ENCODE results near the gene CSNK1D.

CSNK1D gene

DNA sequence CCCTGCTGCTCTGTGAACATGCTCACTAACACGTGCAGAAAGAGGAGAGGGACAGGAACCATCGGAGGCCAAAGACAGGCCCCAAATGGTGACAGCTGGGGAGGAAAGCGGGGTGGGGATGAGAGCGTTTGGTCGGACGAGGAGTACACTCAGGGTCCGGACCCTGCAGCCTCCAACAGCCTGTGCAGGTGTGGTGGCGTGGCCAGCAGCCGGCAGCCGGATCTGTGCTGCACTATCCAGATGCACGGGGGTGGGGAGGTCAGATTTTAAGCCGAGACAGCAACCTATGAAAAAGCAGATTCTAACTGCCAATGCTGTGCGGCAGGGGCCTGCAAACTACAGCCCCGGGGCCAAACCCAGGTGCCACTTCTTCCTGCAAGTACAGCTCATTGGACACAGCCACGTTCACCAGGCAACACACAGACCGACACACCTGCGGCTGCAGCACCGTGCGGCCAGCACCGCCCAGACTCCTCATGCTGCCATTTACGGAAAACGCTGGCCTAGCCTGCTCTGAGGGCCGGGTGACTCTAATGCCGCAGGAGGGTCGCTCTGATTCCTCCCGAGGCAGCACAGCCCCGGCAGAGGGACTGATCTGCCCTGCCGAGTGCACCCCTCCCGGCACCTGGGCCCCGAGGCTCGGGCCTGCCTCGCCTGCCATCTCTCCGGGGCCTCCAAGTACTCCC, 23.5 kb downstream of the CSNK1D start:
- DNase-seq (ENCODE audit: low read depth) = no peak

DNA sequence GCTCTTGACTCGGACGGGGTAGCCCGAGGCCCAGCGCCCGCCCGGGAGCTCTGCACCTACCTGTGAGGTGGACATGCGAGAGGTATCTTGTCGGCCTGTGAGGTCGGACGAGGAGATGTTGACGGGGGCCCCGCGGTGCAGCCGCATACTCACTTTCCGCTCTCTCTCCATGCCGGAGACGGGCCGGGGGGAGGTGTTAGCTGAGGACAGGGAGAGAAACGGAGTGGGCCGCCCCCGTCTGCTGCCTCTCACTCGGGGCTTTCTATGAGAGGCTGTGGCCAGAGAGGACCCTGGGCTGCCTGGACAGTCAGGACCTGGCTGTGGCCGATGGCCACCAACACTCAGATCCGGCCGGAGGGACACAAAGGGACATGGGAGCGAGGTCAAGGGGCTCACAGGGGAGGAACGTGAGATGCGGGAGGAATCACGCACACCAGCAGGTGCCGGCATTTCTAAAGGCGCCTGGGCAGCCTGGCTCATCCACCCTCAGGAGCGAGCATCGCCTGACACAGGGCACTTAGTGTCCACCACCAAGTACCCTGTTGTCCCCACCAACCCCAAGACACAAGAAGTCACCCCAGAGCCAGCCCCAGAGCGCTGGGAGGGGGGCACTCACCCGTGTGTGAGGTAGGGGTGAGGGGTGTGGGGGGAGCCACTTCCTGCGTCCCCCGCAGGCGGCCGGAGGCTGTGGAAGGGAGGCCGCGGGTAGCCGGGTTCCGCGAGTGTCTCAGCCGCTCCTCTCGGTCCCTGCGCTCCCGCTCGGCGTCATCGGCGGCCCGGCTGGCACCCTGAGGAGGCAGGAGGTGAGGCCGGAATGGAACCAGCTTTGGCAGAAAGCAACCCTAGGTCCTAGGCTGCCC, 24.5 kb downstream of the CSNK1D start:
- DNase-seq (ENCODE audit: low read depth) = no peak

DNA sequence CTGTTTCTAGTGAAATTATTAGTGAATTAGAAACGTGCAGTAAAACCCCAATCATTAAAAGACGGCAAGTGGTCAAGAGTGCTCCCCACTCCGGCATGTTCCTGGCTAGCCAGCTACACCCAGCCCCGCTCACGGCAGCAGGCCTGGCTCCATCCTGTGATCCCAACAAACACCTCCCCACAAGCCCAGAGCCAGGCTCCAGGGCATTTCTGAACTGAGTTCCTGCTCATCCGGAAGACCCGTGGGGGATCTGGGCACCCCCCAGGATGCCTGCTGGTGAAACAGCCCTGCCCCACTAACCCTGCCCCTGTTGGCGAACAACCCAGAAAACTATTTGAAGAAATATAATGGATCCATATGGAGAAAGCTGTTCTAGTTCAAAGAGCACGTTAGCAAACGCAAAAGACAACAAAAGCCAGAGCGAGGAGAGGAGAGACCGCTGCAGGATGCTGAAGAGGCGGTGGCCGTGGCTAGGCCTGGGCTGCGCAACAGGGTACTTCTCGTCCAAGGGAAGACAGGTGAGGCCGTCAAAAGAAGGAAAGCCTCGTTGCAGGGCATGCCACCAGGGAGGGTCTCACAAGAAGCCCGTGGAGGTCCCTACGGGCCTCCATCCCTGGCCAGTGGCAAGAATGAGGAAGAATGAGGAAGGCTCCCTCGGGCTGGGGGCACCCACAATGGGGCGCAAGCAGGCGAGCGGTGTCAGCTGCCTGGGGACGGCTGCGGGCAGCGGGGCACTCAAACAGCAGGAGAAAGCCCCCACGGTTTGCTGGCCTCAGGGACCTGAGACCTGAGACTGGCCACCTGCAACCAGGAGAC, 25.4 kb downstream of the CSNK1D start:
- DNase-seq (ENCODE audit: low read depth) = no peak

DNA sequence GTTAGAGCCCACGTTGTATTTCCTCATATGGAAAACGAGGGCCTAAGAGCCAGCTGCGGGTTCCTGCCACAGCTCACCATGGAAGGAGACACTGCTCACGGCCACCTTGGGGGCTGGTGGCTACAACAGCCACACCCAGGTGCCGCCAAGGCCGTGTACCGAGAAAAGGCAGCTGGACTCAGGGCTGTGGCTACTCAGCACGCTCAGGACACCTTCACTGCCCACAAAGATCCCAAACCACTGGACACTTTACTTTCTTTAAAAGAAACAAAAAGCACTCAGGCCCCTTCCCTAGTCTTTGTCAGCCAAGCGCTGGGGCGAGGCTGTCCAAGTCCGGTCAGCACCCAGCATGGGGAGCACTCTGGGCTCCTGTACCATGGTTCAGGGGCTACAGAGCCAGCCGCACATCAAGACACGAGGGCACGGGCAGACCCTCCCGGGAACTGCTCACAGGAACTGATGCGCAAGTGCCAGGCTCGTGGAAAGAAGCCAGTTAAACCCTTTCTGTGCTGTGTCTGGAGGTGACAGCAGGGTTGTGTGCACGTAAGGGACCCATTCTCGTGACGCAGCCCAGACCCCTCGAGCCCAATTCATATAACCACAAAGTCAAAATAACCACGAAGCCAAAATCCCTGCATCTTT, 26.2 kb downstream of the CSNK1D start:
- DNase-seq (ENCODE audit: low read depth) = no peak

DNA sequence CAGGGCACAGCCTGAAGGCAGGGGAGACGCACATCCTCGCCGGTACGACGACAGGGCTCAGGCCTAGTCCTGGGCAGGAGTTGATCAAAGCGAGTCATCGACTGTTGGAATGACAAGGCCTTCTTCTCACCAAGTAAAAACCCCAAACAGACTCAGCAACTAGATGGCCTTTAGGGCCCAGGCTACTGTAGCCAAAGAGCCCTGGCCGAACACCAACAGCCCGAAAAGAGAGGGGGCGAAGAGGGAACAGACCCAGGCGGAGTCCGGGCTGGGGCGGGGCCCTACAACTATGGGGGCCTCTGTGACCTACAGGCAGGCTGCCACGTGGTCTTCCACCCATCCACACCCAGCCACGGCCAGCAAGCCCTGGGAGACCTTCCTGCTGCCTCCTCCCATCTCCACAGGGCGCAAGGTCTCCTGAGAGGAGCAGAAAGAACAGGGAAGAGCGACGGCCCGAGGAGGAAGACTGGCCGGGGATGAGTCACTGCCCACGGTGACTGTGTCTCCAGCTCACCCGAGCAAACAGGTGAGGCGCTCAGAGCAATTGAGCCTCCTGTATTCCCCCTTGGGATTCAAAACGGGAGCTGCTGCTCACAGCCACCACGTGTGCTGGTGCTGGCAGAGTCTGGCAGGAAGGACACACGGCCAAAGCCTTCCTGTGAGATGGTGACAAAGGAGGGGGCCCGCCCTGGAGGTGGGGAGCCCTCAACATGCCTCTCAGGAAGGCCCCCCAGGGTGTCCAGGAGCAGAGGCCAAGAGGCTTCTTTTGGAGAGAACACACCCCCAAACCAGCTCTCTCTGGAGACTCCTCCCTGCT, 26.9 kb downstream of the CSNK1D start:
- DNase-seq (ENCODE audit: low read depth) = no peak

DNA sequence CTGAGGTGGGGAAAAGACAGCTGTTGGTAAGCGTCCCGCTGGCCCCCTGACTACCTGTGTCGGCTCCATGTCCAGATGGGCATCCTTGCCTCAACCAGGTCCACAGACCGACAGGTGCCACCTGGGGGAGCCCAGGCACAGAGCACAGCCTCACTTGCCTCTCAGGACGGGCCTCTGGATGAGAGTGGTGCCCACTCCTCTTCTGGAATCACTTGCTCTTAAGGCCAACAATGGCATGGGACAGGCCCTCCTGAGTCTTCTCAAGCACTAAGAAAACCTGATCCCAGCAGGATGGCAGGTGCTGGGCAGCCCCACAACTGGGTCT, 27.5 kb downstream of the CSNK1D start:
- DNase-seq (ENCODE audit: low read depth) = no peak

DNA sequence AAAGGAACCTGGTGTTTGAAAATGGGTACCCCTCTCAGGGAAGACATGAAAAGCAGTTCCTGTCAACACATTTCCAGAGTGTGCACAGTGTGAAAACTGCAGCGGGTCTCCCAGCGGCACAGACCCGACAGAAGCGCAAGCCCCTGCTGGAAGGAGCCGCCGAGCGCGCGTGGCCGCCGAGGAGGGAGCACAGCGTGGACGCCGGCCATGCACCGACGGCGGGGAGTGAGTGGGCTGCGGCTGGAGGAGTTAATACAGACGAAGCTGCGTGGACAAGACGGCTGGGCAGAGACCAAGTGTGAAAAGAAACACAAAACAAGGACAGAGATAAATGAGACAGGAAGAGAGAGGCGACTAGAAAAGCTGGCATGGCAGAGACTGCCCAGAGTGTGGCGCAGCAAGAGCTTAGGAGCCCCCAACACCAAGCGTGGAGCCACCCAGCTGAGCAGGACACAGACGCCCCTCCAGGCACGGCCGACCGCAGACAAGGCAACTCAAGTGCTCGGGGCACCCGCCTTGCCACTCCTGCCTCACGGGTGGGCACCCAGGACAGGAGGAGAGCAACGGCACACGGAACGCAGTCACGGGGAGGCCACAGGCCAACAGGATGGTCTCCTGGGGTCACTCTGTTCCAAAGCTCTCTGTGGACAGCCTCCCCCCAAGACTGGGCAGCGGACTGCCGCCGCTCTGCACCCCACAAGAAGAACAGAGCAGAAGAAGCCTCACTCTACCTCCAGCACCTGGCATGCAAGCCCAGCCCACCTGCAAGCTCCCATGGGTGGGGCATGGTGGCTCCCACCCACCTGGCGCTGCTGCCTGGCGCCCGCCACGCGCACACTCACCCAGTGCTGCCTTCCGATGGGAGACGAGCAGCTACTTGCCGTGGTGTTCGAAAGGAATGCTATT, 28.1 kb downstream of the CSNK1D start:
- no peak for DNase-seq (ENCODE audit: low read depth)

DNA sequence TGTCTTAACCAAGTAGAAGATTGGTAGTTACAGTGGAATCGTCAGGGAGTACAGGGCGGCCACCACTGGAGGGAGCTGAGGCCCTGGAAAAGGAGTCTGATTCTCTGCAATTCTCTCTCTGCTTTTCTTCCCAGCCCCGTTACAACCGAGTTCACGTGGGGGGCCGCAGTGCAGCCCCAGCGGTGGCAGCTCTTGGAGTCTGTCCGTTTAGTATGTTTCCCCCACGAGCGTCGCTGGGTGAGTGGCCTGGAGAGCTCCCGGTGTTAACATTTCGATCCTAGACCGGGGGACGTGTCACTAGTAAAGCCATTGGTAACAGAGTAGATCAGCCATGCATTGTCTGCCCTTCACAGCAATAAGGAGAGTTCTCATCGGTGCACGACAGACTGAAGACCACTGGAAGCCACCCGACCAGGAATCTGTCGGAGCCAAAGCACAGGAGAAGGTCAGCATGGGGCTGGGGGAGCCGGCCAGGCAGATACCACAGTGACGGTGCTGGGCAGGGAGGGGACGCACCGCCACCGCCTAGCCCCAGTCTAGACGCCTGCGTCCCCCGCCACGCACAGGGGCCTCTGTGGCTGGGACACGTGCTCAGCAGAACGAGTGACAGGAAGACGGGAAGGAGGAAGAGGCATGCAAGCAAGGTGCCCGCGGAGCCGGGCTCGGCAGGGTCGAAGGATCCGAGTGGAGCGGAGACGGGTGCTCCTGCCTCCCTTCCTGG, 28.9 kb downstream of the CSNK1D start:
- no peak for DNase-seq (ENCODE audit: low read depth)

DNA sequence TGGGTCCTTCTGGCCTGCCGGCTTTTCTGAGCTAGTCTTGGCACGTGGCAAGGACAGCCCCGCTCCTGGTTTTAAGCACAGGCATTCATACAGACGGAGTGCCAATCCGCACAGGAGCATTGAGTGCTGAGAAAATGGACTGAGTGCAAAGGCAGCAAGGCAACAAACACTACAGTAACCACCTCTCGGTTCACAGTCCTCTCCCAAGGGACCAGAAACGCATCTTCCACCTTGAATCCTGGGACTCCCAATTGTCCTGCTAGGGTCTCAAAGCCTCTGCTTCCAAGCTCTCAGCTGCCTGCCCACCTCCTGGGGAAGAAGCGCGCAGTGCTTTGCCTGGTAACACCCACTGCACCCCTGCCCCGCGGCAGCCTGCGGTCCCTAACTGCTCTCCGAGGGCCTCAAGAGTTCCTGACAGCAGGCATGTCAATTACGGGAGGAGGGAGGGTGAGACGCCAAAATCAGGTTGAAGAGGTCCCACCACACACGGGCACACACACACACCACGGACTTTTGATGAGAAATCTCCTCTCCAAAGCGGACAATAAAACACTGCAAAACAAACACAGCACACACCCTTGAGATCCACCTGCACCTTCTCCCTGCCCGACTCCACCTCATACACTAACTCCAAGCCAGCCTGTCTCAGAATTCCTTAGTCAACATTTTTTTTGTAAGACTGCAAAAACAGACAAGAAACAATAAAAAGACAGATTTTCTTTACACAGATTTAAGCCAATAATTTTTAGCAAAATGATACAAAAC, 29.7 kb downstream of the CSNK1D start:
- no peak for DNase-seq (ENCODE audit: low read depth)

DNA sequence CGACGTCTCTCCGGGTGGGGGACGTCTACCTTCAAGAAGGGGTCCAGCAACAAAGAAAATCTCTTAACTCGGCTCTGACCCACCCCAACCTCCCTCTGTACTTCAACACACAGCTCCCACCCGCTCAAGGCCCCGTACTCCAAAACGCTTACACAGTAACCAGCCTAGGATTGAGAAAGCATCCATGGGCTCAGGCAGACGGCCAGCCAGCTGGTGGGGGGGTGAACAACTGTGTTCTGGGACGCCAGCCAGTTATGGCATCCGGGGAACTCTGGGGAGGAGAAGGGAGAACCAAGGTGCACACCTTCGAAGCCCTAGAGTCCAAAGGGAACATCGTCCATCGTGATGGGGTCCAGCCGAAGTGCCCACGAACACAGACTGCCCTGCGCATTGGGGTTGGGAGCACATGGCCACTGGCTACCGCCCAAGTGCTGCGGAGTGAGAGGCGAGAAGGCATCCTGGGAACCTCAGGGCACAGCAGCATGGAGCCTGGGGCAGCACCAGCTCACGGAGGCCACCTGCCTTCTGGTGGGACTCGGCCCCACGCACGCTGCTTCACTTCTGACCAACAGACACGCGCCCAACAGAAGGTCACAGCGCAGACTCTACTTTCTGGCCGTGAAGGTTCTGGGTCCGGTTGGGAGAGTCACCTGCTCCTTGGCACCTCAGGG, 30.4 kb downstream of the CSNK1D start:
- no peak for DNase-seq (ENCODE audit: low read depth)

DNA sequence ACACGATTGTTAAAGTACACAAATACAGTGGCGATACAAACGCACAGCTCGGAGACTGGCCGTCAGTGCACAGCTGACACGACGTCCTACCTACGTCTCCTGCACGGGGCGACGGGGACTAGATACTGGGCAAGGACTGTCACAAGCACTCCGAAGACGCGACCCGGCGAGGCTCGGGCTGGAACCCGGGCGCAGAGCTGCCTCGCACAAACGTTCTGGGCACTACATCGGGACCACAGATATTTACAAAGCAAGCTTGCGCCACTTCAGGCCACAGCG, 30.9 kb downstream of the CSNK1D start:
- no peak for DNase-seq (ENCODE audit: low read depth)

DNA sequence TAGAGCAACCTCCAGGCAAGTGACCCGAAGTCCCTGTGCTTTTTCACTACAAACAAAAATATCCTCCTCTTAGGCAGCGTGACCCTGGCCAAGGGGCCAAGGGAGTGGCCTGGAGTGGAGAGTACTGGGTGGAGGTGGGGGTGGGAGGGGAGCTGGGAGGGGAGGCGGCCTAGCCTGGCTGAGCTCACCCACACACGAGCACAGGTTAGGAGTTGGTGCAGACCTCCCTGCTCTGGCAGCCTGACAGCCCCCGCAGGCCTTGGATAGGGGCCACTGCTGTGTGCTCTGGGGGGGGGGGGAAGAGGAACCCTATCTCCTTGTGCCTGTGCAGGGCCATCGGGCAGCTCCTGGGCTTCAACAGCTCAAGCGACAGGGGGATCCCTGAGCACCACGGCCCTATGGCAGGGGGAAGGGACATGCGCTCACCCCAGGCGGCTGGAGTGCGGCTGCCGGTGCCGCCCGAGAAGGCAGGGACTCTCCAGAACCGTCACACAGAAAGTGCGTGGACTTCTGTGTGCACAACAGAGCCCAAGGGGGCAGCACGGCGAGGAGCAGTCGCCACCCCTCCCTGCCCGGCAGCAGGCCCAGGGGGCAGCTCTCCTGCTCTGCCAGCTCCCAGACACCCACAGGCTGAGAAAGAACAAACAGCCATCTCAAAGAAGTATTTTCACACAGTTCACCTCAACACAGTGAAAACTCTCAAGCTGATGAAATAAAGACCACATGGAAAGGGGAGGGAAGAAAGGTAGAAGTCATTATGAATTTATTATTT, 31.4 kb downstream of the CSNK1D start:
- DNase-seq (ENCODE audit: low read depth) = no peak

DNA sequence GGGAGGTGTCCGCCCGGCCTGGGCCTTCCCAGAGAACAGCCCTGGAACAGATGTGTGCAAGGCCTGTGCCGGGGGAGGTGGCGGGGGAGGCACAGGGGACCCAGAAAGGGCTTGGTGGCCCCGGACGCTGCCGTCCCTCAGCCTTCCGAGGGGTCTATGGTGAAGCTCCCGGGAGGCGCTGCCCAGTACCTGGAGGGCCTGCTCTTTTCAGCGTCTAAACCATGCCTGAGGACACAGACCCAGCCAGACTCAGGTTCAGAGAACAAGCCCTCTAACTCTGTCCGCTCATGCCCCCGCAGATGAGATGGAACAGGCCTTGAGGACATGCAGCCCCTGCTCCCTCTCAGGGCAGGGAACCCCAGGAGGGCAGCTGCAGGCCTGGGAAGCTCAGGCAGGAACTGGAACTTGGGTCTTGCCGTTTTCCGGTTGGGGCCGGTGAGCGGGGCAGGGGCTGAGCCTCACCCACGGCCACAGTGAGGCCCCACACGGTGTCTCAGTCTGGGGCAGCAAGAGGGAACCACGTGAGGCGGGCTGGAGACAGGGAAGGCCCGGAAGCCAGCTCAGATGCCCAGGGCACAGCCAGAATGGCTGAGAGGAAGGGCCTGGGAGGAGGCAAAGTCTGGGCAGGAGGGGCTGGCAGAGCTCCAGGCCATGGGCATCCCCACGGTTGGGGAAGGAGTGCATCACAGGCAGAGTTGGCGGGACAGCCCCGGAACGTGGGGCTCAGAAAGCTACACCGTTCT, 32.1 kb downstream of the CSNK1D start:
- DNase-seq (ENCODE audit: low read depth) = no peak

DNA sequence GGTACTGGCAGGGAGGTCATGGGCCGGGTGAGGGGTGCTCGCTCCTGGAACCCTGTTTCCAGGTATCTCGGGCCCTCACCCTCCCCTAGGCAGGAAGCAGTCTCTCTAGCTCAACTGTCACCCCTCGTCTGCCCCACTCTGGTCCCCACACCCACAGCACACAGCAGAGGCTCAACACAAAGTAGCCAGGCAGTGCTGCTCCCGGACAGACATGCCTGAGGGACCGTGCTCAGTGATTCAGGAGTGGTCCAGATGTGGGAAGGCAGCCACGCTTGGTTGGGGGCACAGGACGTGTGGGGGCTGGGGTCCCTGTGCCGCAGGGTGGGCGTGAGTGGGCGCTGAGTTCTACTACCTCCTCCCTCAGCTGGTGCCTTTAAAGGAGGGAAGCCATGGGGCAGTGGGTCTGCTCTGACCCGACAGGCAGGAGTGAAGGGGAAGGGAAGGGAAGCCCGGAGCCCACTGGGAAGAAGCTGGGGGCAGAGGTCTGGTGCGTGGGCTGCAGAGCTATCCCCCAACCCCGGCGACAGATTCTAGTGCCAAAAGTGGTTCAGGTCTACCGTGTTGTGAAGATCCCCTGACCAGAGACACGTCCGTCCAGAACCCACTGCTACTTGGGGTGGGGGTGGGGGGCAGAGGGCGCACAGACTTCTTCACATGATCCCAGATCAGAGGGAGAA, 32.9 kb downstream of the CSNK1D start:
- no peak for DNase-seq (ENCODE audit: low read depth)

DNA sequence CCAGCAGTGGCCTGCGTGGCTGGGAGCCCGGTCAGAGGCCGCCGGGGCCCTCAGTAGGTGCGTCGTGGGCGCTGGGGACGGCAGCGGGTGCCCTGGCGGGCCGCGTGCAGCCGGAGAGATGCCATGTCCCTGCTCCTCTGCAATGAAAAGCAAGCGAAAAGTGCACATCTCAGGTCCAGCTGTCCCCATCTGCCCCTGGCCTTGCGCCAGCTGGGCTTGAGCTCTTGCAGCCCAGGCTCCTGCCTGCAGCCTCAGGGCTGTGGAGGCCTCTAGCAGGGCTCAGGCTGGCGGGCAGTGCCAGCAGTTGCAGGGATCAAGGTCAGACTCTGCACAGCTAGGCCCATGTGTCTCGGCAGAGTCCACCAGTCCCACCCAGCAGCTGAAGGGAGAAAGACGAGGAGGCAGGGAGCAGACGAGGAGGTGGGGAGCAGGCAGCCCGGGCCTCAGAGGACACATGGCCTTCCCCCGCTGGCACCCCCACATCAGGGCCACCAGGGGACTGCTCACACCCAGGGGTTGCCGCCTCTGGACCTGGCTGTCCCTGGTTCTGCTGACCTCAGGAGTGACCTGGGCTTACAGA, 33.5 kb downstream of the CSNK1D start:
- DNase-seq (ENCODE audit: low read depth) = no peak

DNA sequence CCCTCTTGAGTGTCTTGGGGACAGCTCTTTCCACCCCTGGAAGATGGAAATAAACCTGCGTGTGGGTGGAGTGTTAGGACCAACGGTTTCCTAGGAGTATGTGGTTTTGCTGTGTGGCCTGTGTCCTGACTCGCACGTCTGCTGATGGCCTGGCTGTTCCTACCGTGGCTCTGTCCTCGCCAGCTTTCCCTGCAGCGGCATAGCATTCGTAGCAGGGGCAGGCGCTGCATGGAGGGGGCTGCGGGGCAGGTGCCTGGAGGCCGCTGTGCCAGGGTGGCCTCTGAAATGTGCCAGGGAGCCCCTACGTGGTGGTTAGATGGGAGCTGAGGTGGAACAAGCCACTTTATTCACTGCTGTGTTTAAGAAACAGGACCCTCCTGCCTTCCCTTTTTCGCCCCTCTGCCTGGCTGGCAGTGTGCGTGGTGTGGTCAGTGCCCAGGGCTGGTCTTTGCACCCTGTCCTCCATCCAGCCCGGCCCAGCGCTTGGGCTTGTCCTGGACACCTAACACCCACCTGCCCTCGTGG, 34.0 kb downstream of the CSNK1D start:
- no peak for DNase-seq (ENCODE audit: low read depth)
